ENCODE data around the gene SLC12A5.

SLC12A5 gene

GRCh38 chr20:46071573-46071972 lies 42.6 kb downstream of the SLC12A5 start:
- no peak for TF ChIP-seq CTCF (conservative IDR thresholded peaks at IDR 0.05)
- no peak overlapping the region for H3K27ac ChIP-seq

GRCh38 chr20:46073024-46073423 lies 44.0 kb downstream of the SLC12A5 start:
- TF ChIP-seq CTCF (conservative IDR thresholded peaks at IDR 0.05), result no peak
- H3K27ac ChIP-seq, result no peak overlapping the region

GRCh38 chr20:46073443-46073842 lies 44.4 kb downstream of the SLC12A5 start:
- no peak for TF ChIP-seq CTCF (conservative IDR thresholded peaks at IDR 0.05)
- H3K27ac ChIP-seq, result no peak overlapping the region

- H3K27ac ChIP-seq, result no peak overlapping the region
- no peak for TF ChIP-seq CTCF (conservative IDR thresholded peaks at IDR 0.05)
Measured at GRCh38 chr20:46074006-46074405, 45.0 kb downstream of the SLC12A5 start.

- no peak overlapping the region for H3K27ac ChIP-seq
- TF ChIP-seq CTCF (conservative IDR thresholded peaks at IDR 0.05), result no peak
Measured at GRCh38 chr20:46076806-46077205, 47.8 kb downstream of the SLC12A5 start.

- TF ChIP-seq CTCF (conservative IDR thresholded peaks at IDR 0.05), result no peak
- no peak overlapping the region for H3K27ac ChIP-seq
Measured at GRCh38 chr20:46077642-46078305, 48.8 kb downstream of the SLC12A5 start.

GRCh38 chr20:46078954-46079353 lies 49.9 kb downstream of the SLC12A5 start:
- no peak for TF ChIP-seq CTCF (conservative IDR thresholded peaks at IDR 0.05)
- no peak overlapping the region for H3K27ac ChIP-seq
